AG10803 (cell line): ENCODE data around the gene MAPK10.

Experiments
- DNase-seq: peaks from one replicate; pipeline ENCODE4 v3.0.0; 2010; ENCODE audit warnings: low read depth
- H3K4me3 ChIP-seq: 2 replicates; pipeline ENCODE4 v1.5.1; 2011; ENCODE audit warnings: mild to moderate bottlenecking, low read length, control low read depth
- CTCF ChIP-seq: conservative IDR thresholded peaks from 2 replicates; pipeline ENCODE4 v1.5.1; 2011; ENCODE audit warnings: mild to moderate bottlenecking, low read length, control low read depth, inconsistent platforms

MAPK10 gene

GRCh38 chr4:86269354-86269753 lies 90.5 kb downstream of the MAPK10 start:
- H3K4me3 ChIP-seq: no peak overlapping the region
- no peak for TF ChIP-seq CTCF
- DNase-seq: no peak

GRCh38 chr4:86264241-86264640 lies 95.6 kb downstream of the MAPK10 start:
- no peak overlapping the region for H3K4me3 ChIP-seq
- no peak for DNase-seq
- TF ChIP-seq CTCF: no peak

- H3K4me3 ChIP-seq: no peak overlapping the region
- peak; percentile 22 for DNase-seq
These were observed 98.2 kb downstream of the MAPK10 start for GRCh38 chr4:86261636-86262035.

GRCh38 chr4:86256086-86256485 lies 103.8 kb downstream of the MAPK10 start:
- DNase-seq: no peak
- H3K4me3 ChIP-seq: no peak overlapping the region
- no peak for TF ChIP-seq CTCF

More at GRCh38 chr4:86261636-86262035, 98.2 kb downstream of the MAPK10 start:
- no peak for TF ChIP-seq CTCF

- H3K4me3 ChIP-seq: no peak overlapping the region
- no peak for TF ChIP-seq CTCF
- peak; percentile 56 for DNase-seq
These were observed 109.2 kb downstream of the MAPK10 start for GRCh38 chr4:86250619-86251018.

GRCh38 chr4:86250006-86250405 lies 109.8 kb downstream of the MAPK10 start:
- peak; percentile 74 for DNase-seq
- H3K4me3 ChIP-seq: no peak overlapping the region
- no peak for TF ChIP-seq CTCF

GRCh38 chr4:86249074-86249473 lies 110.8 kb downstream of the MAPK10 start:
- TF ChIP-seq CTCF: no peak
- DNase-seq: no peak
- H3K4me3 ChIP-seq: no peak overlapping the region
